Umbilical cord (tissue), 2 donors: ENCODE data around the gene VWF. TPM values are rescaled to one million over a fixed set of nuclear protein-coding genes. Genes with fewer than 3 reads are reported as not detected.
"Not testable (repeated sequence)": the region's sequence is repeated elsewhere in the genome, so short reads cannot be mapped to it uniquely, and the experiment has no call there.

ENCODE experiments used
- DNase-seq: peaks from one replicate; pipeline ENCODE4 v3.0.0-alpha.2; 2015; ENCODE audit warnings: low spot score
- total RNA-seq: library from RNA; depleted of rRNA; stranded (reverse); fragments of >200 nt; gene quantifications from one replicate; pipeline ENCODE4 v1.2.3, GENCODE V29; 2014; ENCODE audit warnings: low replicate concordance; ENCODE audit not compliant: insufficient read depth

Gene VWF
- total RNA-seq, 1 donor from 2014 or later = 99.9 TPM

GRCh38 chr12:6146509-6146908 lies 22.0 kb upstream of the VWF start:
- DNase-seq = no peak

GRCh38 chr12:6145564-6145963 lies 21.1 kb upstream of the VWF start:
- DNase-seq = no peak

- no peak for DNase-seq
These were observed 18.8 kb upstream of the VWF start for GRCh38 chr12:6143303-6143675.

- DNase-seq = not testable (repeated sequence)
These were observed 18.2 kb upstream of the VWF start for GRCh38 chr12:6142368-6143302.

- not testable (repeated sequence) for DNase-seq
These were observed 17.4 kb upstream of the VWF start for GRCh38 chr12:6141731-6142367.

- peak; percentile 33 for DNase-seq
These were observed 16.4 kb upstream of the VWF start for GRCh38 chr12:6140651-6141447.

- peak; percentile 28 for DNase-seq
These were observed 10.6 kb upstream of the VWF start for GRCh38 chr12:6135071-6135470.

- DNase-seq = no peak
These were observed 9.2 kb upstream of the VWF start for GRCh38 chr12:6133642-6134041.

- DNase-seq = no peak
These were observed 8.0 kb upstream of the VWF start for GRCh38 chr12:6132496-6132895.

- DNase-seq = no peak
These were observed 789 bp upstream of the VWF start for GRCh38 chr12:6125310-6125608.

- no peak for DNase-seq
These were observed 1.2 kb downstream of the VWF start for GRCh38 chr12:6123258-6123657.

- no peak for DNase-seq
These were observed 2.3 kb downstream of the VWF start for GRCh38 chr12:6122201-6122600.

GRCh38 chr12:6120796-6121473 lies 3.5 kb downstream of the VWF start:
- DNase-seq = no peak

- DNase-seq = no peak
These were observed 5.4 kb downstream of the VWF start for GRCh38 chr12:6118891-6119568.

GRCh38 chr12:6116471-6117021 lies 7.9 kb downstream of the VWF start:
- no peak for DNase-seq

GRCh38 chr12:6115389-6115788 lies 9.1 kb downstream of the VWF start:
- no peak for DNase-seq

- no peak for DNase-seq
These were observed 10.0 kb downstream of the VWF start for GRCh38 chr12:6114476-6114870.

GRCh38 chr12:6113691-6114475 lies 10.6 kb downstream of the VWF start:
- DNase-seq = no peak

GRCh38 chr12:6112004-6112403 lies 12.5 kb downstream of the VWF start:
- no peak for DNase-seq

GRCh38 chr12:6110006-6110405 lies 14.5 kb downstream of the VWF start:
- DNase-seq = no peak
